ENCODE data around the gene ROR2.

The ROR2 gene

GRCh38 chr9:91884696-91885687, 65.0 kb downstream of the ROR2 start:
- no peak for DNase-seq (ENCODE audit: low spot score)
- TF ChIP-seq CTCF (IDR thresholded peaks at IDR 0.05; ENCODE audit: extremely low read depth, insufficient read depth, missing control alignments): no peak
- in situ Hi-C loops (cut with MboI; ENCODE audit: low pct_unique_long_range_greater_than_20kb, low sequenced_read_pairs, unreplicated experiment): no loop called here

DNA sequence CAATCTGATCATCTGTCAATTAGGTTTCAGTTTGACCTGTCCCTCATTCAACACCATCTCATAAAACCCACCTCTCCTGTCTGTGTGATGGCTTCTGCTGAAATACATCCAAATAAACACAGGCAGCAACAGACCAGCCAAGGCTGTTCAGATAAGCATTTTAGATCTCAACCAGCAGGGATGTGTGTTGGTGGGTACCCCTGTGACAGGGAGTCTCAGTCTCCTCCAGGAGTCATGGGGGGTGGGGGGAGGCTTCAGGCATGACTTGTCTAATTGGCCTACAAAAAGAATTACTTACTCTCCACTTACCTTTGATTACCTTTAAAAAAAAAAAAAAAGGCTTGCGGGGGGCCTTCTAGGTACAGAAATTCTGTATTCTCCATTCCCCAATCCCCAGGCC, 65.9 kb downstream of the ROR2 start:
- in situ Hi-C loops (cut with MboI; ENCODE audit: low pct_unique_long_range_greater_than_20kb, low sequenced_read_pairs, unreplicated experiment): no loop called here
- DNase-seq (ENCODE audit: low spot score): no peak
- no peak for TF ChIP-seq CTCF (IDR thresholded peaks at IDR 0.05; ENCODE audit: extremely low read depth, insufficient read depth, missing control alignments)

DNA sequence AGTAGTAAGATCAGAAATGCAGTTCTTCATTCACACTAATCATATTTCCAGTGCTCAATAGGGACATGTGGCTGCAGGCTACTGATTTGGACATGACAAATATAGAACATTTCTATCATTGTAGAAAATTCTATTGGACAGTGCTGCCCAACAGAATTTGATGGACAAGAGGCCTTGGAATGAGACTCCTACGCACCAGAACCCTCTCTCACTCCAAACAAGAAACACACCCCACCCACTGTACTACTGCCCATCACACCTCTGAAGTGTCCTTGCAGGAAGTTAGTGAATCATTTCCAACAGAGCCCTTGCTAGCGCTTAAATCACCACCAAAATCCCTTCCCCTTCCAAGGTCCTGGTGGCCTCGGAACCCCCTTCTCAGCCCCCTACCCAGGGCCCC, 66.5 kb downstream of the ROR2 start:
- no peak for TF ChIP-seq CTCF (IDR thresholded peaks at IDR 0.05; ENCODE audit: extremely low read depth, insufficient read depth, missing control alignments)
- no peak for DNase-seq (ENCODE audit: low spot score)
- in situ Hi-C loops (cut with MboI; ENCODE audit: low pct_unique_long_range_greater_than_20kb, low sequenced_read_pairs, unreplicated experiment): no loop called here

- TF ChIP-seq CTCF (IDR thresholded peaks at IDR 0.05; ENCODE audit: extremely low read depth, insufficient read depth, missing control alignments): peak; percentile 18
- in situ Hi-C loops (cut with MboI; ENCODE audit: low pct_unique_long_range_greater_than_20kb, low sequenced_read_pairs, unreplicated experiment): no loop called here
- no peak for DNase-seq (ENCODE audit: low spot score)
Observed at GRCh38 chr9:91882627-91883026, 67.4 kb downstream of the ROR2 start.

- in situ Hi-C loops (cut with MboI; ENCODE audit: low pct_unique_long_range_greater_than_20kb, low sequenced_read_pairs, unreplicated experiment): no loop called here
- TF ChIP-seq CTCF (IDR thresholded peaks at IDR 0.05; ENCODE audit: extremely low read depth, insufficient read depth, missing control alignments): no peak
- DNase-seq (ENCODE audit: low spot score): no peak
Observed at GRCh38 chr9:91880378-91880972, 69.6 kb downstream of the ROR2 start.

GRCh38 chr9:91879231-91879630, 70.8 kb downstream of the ROR2 start:
- in situ Hi-C loops (cut with MboI; ENCODE audit: low pct_unique_long_range_greater_than_20kb, low sequenced_read_pairs, unreplicated experiment): no loop called here
- DNase-seq (ENCODE audit: low spot score): no peak
- no peak for TF ChIP-seq CTCF (IDR thresholded peaks at IDR 0.05; ENCODE audit: extremely low read depth, insufficient read depth, missing control alignments)
